NCI-H1694 (cell line): Measurements from ENCODE around the gene TXNRD2.

Experiments
- DNase-seq: peaks from one replicate; lab custom pipeline; 2025; lab: John Stamatoyannopoulos, UW

TXNRD2 gene

GRCh38 chr22:19941365-19942082, at the start of gene TXNRD2, which contains the start of gene COMT:
Gene TXNRD2, minus strand, starts transcription at chr22:19941818. Its CDS starts 15 bp downstream, at chr22:19941803.
Gene COMT, plus strand, starts transcription at chr22:19941772. Its CDS starts 20,755 bp downstream, at chr22:19962527.
- no peak for DNase-seq

- DNase-seq, result no peak
These were observed 49.7 kb upstream of the TXNRD2 start for GRCh38 chr22:19991395-19991644.

- DNase-seq, result no peak
These were observed 49.2 kb upstream of the TXNRD2 start for GRCh38 chr22:19990609-19991394.

- DNase-seq, result no peak
These were observed 48.6 kb upstream of the TXNRD2 start for GRCh38 chr22:19990188-19990587.

- DNase-seq, result no peak
These were observed 48.1 kb upstream of the TXNRD2 start for GRCh38 chr22:19989725-19990067.

GRCh38 chr22:19988965-19989724, 47.5 kb upstream of the TXNRD2 start:
- no peak for DNase-seq

- no peak for DNase-seq
These were observed 46.8 kb upstream of the TXNRD2 start for GRCh38 chr22:19988331-19988808.

GRCh38 chr22:19987394-19988306, 46.0 kb upstream of the TXNRD2 start:
- no peak for DNase-seq

GRCh38 chr22:19986410-19987341, 45.1 kb upstream of the TXNRD2 start:
- no peak for DNase-seq

GRCh38 chr22:19986011-19986409, 44.4 kb upstream of the TXNRD2 start:
- no peak for DNase-seq

- DNase-seq, result no peak
These were observed 43.5 kb upstream of the TXNRD2 start for GRCh38 chr22:19984851-19985811.

GRCh38 chr22:19984201-19984753, 42.7 kb upstream of the TXNRD2 start:
- peak; percentile 60 for DNase-seq

- no peak for DNase-seq
These were observed 42.1 kb upstream of the TXNRD2 start for GRCh38 chr22:19983741-19984140.

GRCh38 chr22:19982991-19983578, 41.5 kb upstream of the TXNRD2 start:
- DNase-seq, result no peak

GRCh38 chr22:19981961-19982920, 40.6 kb upstream of the TXNRD2 start:
- DNase-seq, result no peak

- no peak for DNase-seq
These were observed 39.7 kb upstream of the TXNRD2 start for GRCh38 chr22:19981171-19981960.

GRCh38 chr22:19980766-19981165, 39.1 kb upstream of the TXNRD2 start:
- no peak for DNase-seq
